H9 (cell line): ENCODE data around the gene FABP7. TPM values are rescaled to one million over a fixed set of nuclear protein-coding genes. Genes with fewer than 3 reads are reported as not detected.

Experiments used
- DNase-seq: peaks from one replicate; pipeline ENCODE4 v3.0.0-alpha.2; 2017
- H2AFZ ChIP-seq: one replicate; pipeline ENCODE4 v1.6.1; 2013; ENCODE audit warnings: mild to moderate bottlenecking, low read length, control low read depth, moderate library complexity
- H2AK5ac ChIP-seq: 2 replicates; pipeline ENCODE4 v1.6.1; 2013; ENCODE audit warnings: low read length, control low read depth, mixed read lengths; ENCODE audit not compliant: insufficient read length
- H2BK120ac ChIP-seq: one replicate; pipeline ENCODE4 v1.6.1; 2013; ENCODE audit warnings: low read depth, mild to moderate bottlenecking, low read length, control low read depth, inconsistent platforms; ENCODE audit not compliant: poor library complexity, severe bottlenecking
- H2BK12ac ChIP-seq: 2 replicates; pipeline ENCODE4 v1.6.1; 2013; ENCODE audit warnings: low read length, control low read depth, mixed read lengths, low read depth; ENCODE audit not compliant: insufficient read length
- H2BK15ac ChIP-seq: 2 replicates; pipeline ENCODE4 v1.6.1; 2013; ENCODE audit warnings: low read depth, low read length, control low read depth
- H2BK20ac ChIP-seq: one replicate; pipeline ENCODE4 v1.6.1; 2013; ENCODE audit warnings: low read depth, mild to moderate bottlenecking, low read length, control low read depth, inconsistent platforms; ENCODE audit not compliant: poor library complexity, severe bottlenecking
- H2BK5ac ChIP-seq: 2 replicates; pipeline ENCODE4 v1.6.1; 2013; ENCODE audit warnings: low read length, control low read depth, mixed read lengths; ENCODE audit not compliant: insufficient read length
- H3K14ac ChIP-seq: 2 replicates; pipeline ENCODE4 v1.6.1; 2013; ENCODE audit warnings: low read length, control low read depth; ENCODE audit not compliant: insufficient read depth
- H3K18ac ChIP-seq: 2 replicates; pipeline ENCODE4 v1.6.1; 2013; ENCODE audit warnings: low read depth, mild to moderate bottlenecking, mixed read lengths, low read length, control low read depth; ENCODE audit not compliant: insufficient read length
- H3K23ac ChIP-seq: 2 replicates; pipeline ENCODE4 v1.6.1; 2013; ENCODE audit warnings: low read length, control low read depth, mixed read lengths, low read depth; ENCODE audit not compliant: insufficient read length
- H3K23me2 ChIP-seq: 2 replicates; pipeline ENCODE4 v1.6.1; 2013; ENCODE audit warnings: low read depth, mild to moderate bottlenecking, mixed read lengths, low read length, control low read depth; ENCODE audit not compliant: insufficient read length, poor library complexity, severe bottlenecking
- H3K27ac ChIP-seq: 2 replicates; pipeline ENCODE4 v1.5.1; 2013; ENCODE audit warnings: low read length, control low read depth, mixed read lengths, low read depth; ENCODE audit not compliant: insufficient read length
- H3K27me3 ChIP-seq: 2 replicates; pipeline ENCODE4 v1.6.1; 2013; ENCODE audit warnings: low read length, control low read depth, inconsistent platforms; ENCODE audit not compliant: insufficient read depth
- H3K4ac ChIP-seq: 2 replicates; pipeline ENCODE4 v1.6.1; 2013; ENCODE audit warnings: low read depth, mild to moderate bottlenecking, control low read depth, inconsistent platforms, low read length, moderate library complexity
- H3K4me1 ChIP-seq: 2 replicates; pipeline ENCODE4 v1.6.1; 2013; ENCODE audit warnings: low read length, control low read depth, inconsistent platforms; ENCODE audit not compliant: insufficient read depth
- H3K4me2 ChIP-seq: 2 replicates; pipeline ENCODE4 v1.6.1; 2013; ENCODE audit warnings: low read length, control low read depth, mixed read lengths; ENCODE audit not compliant: insufficient read length, insufficient read depth
- H3K56ac ChIP-seq: 2 replicates; pipeline ENCODE4 v1.6.1; 2013; ENCODE audit warnings: low read depth, mild to moderate bottlenecking, mixed read lengths, low read length, control low read depth; ENCODE audit not compliant: insufficient read length
- H3K79me1 ChIP-seq: 2 replicates; pipeline ENCODE4 v1.6.1; 2013; ENCODE audit warnings: low read depth, mild to moderate bottlenecking, moderate library complexity, low read length, control low read depth, inconsistent platforms; ENCODE audit not compliant: insufficient read depth, poor library complexity, severe bottlenecking
- H3K79me2 ChIP-seq: 2 replicates; pipeline ENCODE4 v1.6.1; 2013; ENCODE audit warnings: low read length, control low read depth, inconsistent platforms; ENCODE audit not compliant: insufficient read depth
- H3K9ac ChIP-seq: 2 replicates; pipeline ENCODE4 v1.6.1; 2013; ENCODE audit warnings: low read length, control low read depth, mixed read lengths; ENCODE audit not compliant: insufficient read length; ENCODE audit errors: extremely low read depth
- H3K9me3 ChIP-seq: one replicate; pipeline ENCODE4 v1.6.1; 2013; ENCODE audit warnings: low read depth, low read length, inconsistent platforms; ENCODE audit not compliant: control insufficient read depth
- H3T11ph ChIP-seq: one replicate; pipeline ENCODE4 v1.6.1; 2013; ENCODE audit warnings: mild to moderate bottlenecking, low read length, control low read depth, inconsistent platforms
- H4K20me1 ChIP-seq: one replicate; pipeline ENCODE4 v1.6.1; 2013; ENCODE audit not compliant: control insufficient read depth, insufficient read length, insufficient read depth
- H4K5ac ChIP-seq: 2 replicates; pipeline ENCODE4 v1.6.1; 2013; ENCODE audit warnings: low read depth, mild to moderate bottlenecking, mixed read lengths, low read length, control low read depth; ENCODE audit not compliant: insufficient read length
- H4K8ac ChIP-seq: replicated peaks from 2 replicates; pipeline ENCODE4 v1.6.1; 2013; ENCODE audit warnings: low read length, control low read depth, mixed read lengths, low read depth; ENCODE audit not compliant: insufficient read length
- H4K91ac ChIP-seq: 2 replicates; pipeline ENCODE4 v1.6.1; 2013; ENCODE audit warnings: low read depth, mild to moderate bottlenecking, moderate library complexity, mixed read lengths, low read length, control low read depth; ENCODE audit not compliant: insufficient read length
- H3K27ac Mint-ChIP-seq, 3 experiments: 2 replicates in 2 of 3; 3 replicates in 1 of 3; pipeline ENCODE4 v1.8.0; 2020 to 2021; ENCODE audit warnings: mixed read lengths in 3 of 3, mild to moderate bottlenecking in 1 of 3, moderate library complexity in 1 of 3
- H3K27me3 Mint-ChIP-seq: 2 replicates; pipeline ENCODE4 v1.8.0; 2021; ENCODE audit warnings: low read depth, mild to moderate bottlenecking, moderate library complexity, mixed read lengths
- H3K36me3 Mint-ChIP-seq, 3 experiments: 2 replicates in 2 of 3; 3 replicates in 1 of 3; pipeline ENCODE4 v1.8.0; 2020 to 2021; ENCODE audit warnings: low read depth in 3 of 3, mixed read lengths in 3 of 3; ENCODE audit not compliant: insufficient read depth in 1 of 3
- H3K4me1 Mint-ChIP-seq, 2 experiments: 2 replicates each; pipeline ENCODE4 v1.8.0; 2020; ENCODE audit warnings: mixed read lengths in 2 of 2
- H3K4me3 Mint-ChIP-seq, 2 experiments: 2 replicates in 1 of 2; 3 replicates in 1 of 2; pipeline ENCODE4 v1.8.0; 2020 to 2021; ENCODE audit warnings: mild to moderate bottlenecking in 2 of 2, mixed read lengths in 2 of 2, moderate library complexity in 1 of 2
- H3K9me3 Mint-ChIP-seq, 2 experiments: 2 replicates in 1 of 2; 3 replicates in 1 of 2; pipeline ENCODE4 v1.8.0; 2020; ENCODE audit warnings: mild to moderate bottlenecking in 2 of 2, mixed read lengths in 2 of 2, moderate library complexity in 1 of 2
- WGBS: extraction: QIAGEN DNeasy Blood & Tissue Kit; methylation state at CpG from one replicate; pipeline ENCODE4 v1.1.7; 2013; ENCODE audit warnings: missing lambda C conversion rate, low lambda C conversion rate, mixed read lengths; ENCODE audit not compliant: insufficient read length; ENCODE audit errors: extremely low coverage; 5-methylcytosine and 5-hydroxymethylcytosine counted together
- total RNA-seq: library from RNA; stranded (reverse); gene quantifications from 2 replicates; pipeline ENCODE4 v1.2.1, GENCODE V29; 2021
- TF ChIP-seq, protein P1 (sequence below): fragments of 200-600 bp; sonication (generic); conservative IDR thresholded peaks from 3 replicates; pipeline ENCODE4 v1.8.0; 2021; ENCODE audit warnings: antibody characterized with exemption, mild to moderate bottlenecking

The FABP7 gene
- total RNA-seq, 1 experiment from 2014 or later, result 3.9 TPM

DNA sequence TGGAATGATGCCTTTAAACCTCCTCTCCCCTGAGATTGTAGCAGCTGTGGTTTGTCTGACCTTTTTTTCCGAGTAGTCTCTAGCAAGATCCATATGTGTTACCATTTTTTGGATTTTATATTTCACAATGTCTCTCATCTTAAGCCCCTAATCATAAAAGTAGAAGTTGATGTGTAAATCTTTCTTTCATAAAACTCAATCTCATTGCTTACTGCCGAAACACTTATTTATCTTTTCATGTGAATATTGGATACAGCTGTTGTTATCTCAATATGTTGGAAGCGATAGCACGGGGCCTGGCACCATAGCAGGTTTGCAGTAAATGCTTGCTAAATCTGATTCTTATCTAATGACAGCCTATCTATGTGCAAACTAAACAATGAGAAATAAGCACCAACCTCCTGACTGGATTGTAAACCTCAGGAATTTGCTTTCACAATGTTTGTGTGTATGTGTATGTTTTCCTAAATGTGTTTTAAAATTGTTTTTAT lies 23.7 kb downstream of the FABP7 start:
- Histone ChIP-seq H3T11ph (no peak overlapping the region), H3K4ac (no peak overlapping the region), H4K20me1 (no peaks in the 10 kb centered on the region), H3K56ac (no peak overlapping the region), H2AK5ac (no peak overlapping the region), H2BK12ac (no peak overlapping the region), H2BK5ac (no peak overlapping the region), H3K23me2 (no peaks in the 10 kb centered on the region), H2BK15ac (no peak overlapping the region), H3K23ac (no peak overlapping the region), H3K27ac (no peak overlapping the region), H2BK120ac (no peak overlapping the region), H3K18ac (no peak overlapping the region), H4K8ac (no peak overlapping the region), H2BK20ac (no peak overlapping the region), H3K4me2 (no peak overlapping the region), H3K14ac (no peak overlapping the region), H3K4me1 (no peaks in the 10 kb centered on the region), H2AFZ (no peak overlapping the region), H3K79me1 (no peaks in the 10 kb centered on the region), H3K9me3 (no peaks in the 10 kb centered on the region), H3K79me2 (no peaks in the 10 kb centered on the region), H3K9ac (no peak overlapping the region), H4K5ac (no peak overlapping the region), H3K27me3 (no peaks in the 10 kb centered on the region), H4K91ac (no peak overlapping the region)
- Mint-ChIP-seq H3K4me3 (no peak overlapping the region), H3K9me3 (no peaks in the 10 kb centered on the region), H3K4me1 (peaks cover 6 to 8% of the 10 kb centered on the region in 2 experiments), H3K27me3 (no peaks in the 10 kb centered on the region), H3K27ac (no peak overlapping the region), H3K36me3 (no peaks in the 10 kb centered on the region)
- no peak for DNase-seq
- TF ChIP-seq, protein P1, sequence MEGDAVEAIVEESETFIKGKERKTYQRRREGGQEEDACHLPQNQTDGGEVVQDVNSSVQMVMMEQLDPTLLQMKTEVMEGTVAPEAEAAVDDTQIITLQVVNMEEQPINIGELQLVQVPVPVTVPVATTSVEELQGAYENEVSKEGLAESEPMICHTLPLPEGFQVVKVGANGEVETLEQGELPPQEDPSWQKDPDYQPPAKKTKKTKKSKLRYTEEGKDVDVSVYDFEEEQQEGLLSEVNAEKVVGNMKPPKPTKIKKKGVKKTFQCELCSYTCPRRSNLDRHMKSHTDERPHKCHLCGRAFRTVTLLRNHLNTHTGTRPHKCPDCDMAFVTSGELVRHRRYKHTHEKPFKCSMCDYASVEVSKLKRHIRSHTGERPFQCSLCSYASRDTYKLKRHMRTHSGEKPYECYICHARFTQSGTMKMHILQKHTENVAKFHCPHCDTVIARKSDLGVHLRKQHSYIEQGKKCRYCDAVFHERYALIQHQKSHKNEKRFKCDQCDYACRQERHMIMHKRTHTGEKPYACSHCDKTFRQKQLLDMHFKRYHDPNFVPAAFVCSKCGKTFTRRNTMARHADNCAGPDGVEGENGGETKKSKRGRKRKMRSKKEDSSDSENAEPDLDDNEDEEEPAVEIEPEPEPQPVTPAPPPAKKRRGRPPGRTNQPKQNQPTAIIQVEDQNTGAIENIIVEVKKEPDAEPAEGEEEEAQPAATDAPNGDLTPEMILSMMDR, result no peak
- no CpG with 5 or more reads among the region's 4 CpGs for WGBS
